Esophagus muscularis mucosa (tissue), 4 donors: ENCODE data around the gene SEC16A. TPM values are rescaled to one million over a fixed set of nuclear protein-coding genes. Genes with fewer than 3 reads are reported as not detected.

Source experiments
- DNase-seq: peaks from one replicate; pipeline ENCODE4 v3.0.0-alpha.2; 2017; ENCODE audit errors: extremely low spot score
- H3K27ac ChIP-seq, 4 donors: fragments of 200-600 bp; sonication (generic); replicated peaks in 1 of 4; 1 replicate in 3 of 4; 2 replicates in 1 of 4; pipeline ENCODE4 v1.5.1; 2016 to 2019; ENCODE audit warnings: mild to moderate bottlenecking in 1 of 4
- H3K27me3 ChIP-seq, 4 donors: fragments of 200-600 bp; sonication (generic); one replicate each; pipeline versions ENCODE4 v1.5.1 to v1.6.0; 2016 to 2019
- H3K36me3 ChIP-seq, 4 donors: fragments of 200-600 bp; sonication (generic); one replicate each; pipeline ENCODE4 v1.5.1; 2016 to 2019
- H3K4me1 ChIP-seq, 4 donors: fragments of 200-600 bp; sonication (generic); one replicate each; pipeline ENCODE4 v1.5.1; 2016 to 2019
- H3K4me3 ChIP-seq, 4 donors: fragments of 200-600 bp; sonication (generic); 1 replicate in 2 of 4; 2 replicates in 2 of 4; pipeline ENCODE4 v1.5.1; 2016 to 2019; ENCODE audit warnings: mild to moderate bottlenecking in 4 of 4, moderate library complexity in 1 of 4
- H3K9me3 ChIP-seq, 4 donors: fragments of 200-600 bp; sonication (generic); 1 replicate in 3 of 4; 2 replicates in 1 of 4; pipeline ENCODE4 v1.5.1; 2016 to 2019
- CTCF ChIP-seq, 3 experiments: fragments of 200-600 bp in 2 of 3; fragments of 450-650 bp in 1 of 3; sonication (generic) in 2 of 3; IDR thresholded peaks; one replicate each; pipeline ENCODE4 v1.5.1; 2017 to 2019; ENCODE audit warnings: antibody characterized with exemption in 3 of 3, mild to moderate bottlenecking in 2 of 3, moderate library complexity in 1 of 3
- EP300 ChIP-seq: sonication (generic); formaldehyde crosslinking; IDR thresholded peaks from one replicate; pipeline ENCODE4 v1.6.1; 2017; ENCODE audit warnings: antibody characterized with exemption
- POLR2A ChIP-seq: fragments of 450-650 bp; IDR thresholded peaks from one replicate; pipeline ENCODE4 v1.6.1; 2017; ENCODE audit warnings: antibody characterized with exemption, moderate library complexity, mild to moderate bottlenecking, low read depth
- POLR2AphosphoS5 ChIP-seq, 2 donors: sonication (generic); formaldehyde crosslinking; IDR thresholded peaks; one replicate each; pipeline ENCODE4 v1.6.1; 2017; ENCODE audit warnings: antibody characterized with exemption in 2 of 2
- WGBS: methylation state at CpG from one replicate; pipeline ENCODE4 v1.1.5; 2018; 5-methylcytosine and 5-hydroxymethylcytosine counted together
- intact Hi-C: fragments of 100-400 bp; cut with DNase I; formaldehyde crosslinking; loops from one replicate; pipeline ENCODE4 v1.15.1; 2023
- total RNA-seq, 4 donors: library from RNA; depleted of rRNA; stranded (reverse); fragments of >200 nt; gene quantifications; one replicate each; pipeline versions ENCODE4 v1.1.0 to v1.2.1, GENCODE V29; 2016

SEC16A gene
- total RNA-seq, 4 donors from 2014 or later, result 43.2 to 62.3 (median 51.3) TPM

- WGBS, result 85% methylated on average over 15 of the region's 18 CpGs
- no peak for DNase-seq
- intact Hi-C loops, result no loop called here
- Histone ChIP-seq H3K9me3 (no peaks in the 10 kb centered on the region), H3K27me3 (no peaks in the 10 kb centered on the region), H3K27ac (no peak overlapping the region), H3K4me1 (peaks cover 18 to 25% (median 24%) of the 10 kb centered on the region in 4 donors), H3K4me3 (no peak overlapping the region), H3K36me3 (peaks cover 21 to 65% (median 62%) of the 10 kb centered on the region in 4 donors)
- TF ChIP-seq POLR2A (no peak), POLR2AphosphoS5 (IDR thresholded peaks at IDR 0.05) (no peak), CTCF (IDR thresholded peaks at IDR 0.05) (no peak), EP300 (no peak)
These were observed 81.5 kb downstream of the SEC16A start for GRCh38 chr9:136401173-136401922.

DNA sequence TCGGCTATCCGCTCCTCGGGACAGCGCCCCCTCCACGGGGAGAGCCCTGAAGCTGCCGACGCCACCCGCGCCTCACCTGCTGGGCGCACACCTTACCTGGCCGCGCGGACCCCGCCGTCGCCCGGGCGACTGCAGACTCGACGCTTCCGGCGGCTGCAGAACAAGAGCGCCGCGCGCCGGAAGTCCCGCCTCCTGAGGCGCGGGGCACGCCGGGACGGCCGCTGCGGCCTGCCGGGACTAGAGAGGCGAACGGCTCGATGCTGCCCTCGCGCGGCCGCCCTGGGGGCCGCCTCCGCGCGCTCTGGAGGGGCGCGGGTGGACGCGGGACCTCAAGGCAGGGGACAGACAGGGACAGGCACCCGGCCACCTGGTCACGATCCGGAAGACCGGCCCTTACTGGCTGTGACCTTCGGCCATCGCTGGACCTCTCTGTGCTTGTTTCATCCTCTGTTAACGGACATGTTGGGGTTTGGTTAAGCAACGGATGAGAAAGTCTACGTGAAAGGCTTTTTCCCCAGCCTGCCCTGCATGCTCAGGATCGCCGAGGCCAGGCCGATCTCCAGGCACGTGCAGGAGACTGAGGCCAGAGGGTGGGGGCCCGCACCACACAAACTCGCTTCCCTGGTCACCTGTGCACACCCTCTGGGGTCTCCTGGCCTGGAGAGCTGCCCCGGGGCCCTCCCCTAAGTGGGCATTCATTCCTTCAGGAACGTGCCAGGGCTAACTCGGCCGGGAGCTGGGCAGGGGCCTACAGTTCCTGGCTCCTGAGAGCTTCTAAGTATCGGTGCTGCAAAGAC is 82.6 kb downstream of the SEC16A start, which contains the start of gene SNAPC4:
Gene SNAPC4, minus strand, starts transcription at position 133 of the 797 bp plus-strand sequence. CDS start 1,742 bp downstream, outside the sequence.
- 7% methylated on average over 9 of the region's 71 CpGs for WGBS
- TF ChIP-seq EP300 (no peak), CTCF (IDR thresholded peaks at IDR 0.05) (peak; percentile 98 to 99 (median 98)), POLR2A (no peak), POLR2AphosphoS5 (IDR thresholded peaks at IDR 0.05) (peak; percentile 75 to 80)
- Histone ChIP-seq H3K4me3 (peak within 1 kb of the TSS; percentile 80 to 100 (median 88)), H3K27ac (peak within 1 kb of the TSS; percentile 50 to 74 (median 62)), H3K4me1 (peaks cover 18 to 25% (median 24%) of the 10 kb centered on the region in 4 donors), H3K27me3 (no peaks in the 10 kb centered on the region), H3K9me3 (no peaks in the 10 kb centered on the region), H3K36me3 (peaks cover 21 to 65% (median 62%) of the 10 kb centered on the region in 4 donors)
- peak; percentile 93 for DNase-seq
- intact Hi-C loops, result no loop called here

- Histone ChIP-seq H3K4me3 (peak overlapping the region; percentile 80 to 100 (median 88)), H3K27ac (peak overlapping the region; percentile 50 to 74 (median 62)), H3K36me3 (peaks cover 22 to 65% (median 62%) of the 10 kb centered on the region in 4 donors), H3K27me3 (no peaks in the 10 kb centered on the region), H3K9me3 (no peaks in the 10 kb centered on the region), H3K4me1 (peaks cover 18 to 25% (median 24%) of the 10 kb centered on the region in 4 donors)
- no peak for DNase-seq
- intact Hi-C loops, result loop anchor here (5.0 kb wide), 1 partner anchor 62 kb away; no protein-coding TSS in a partner anchor
- 10% methylated on average over 8 of the region's 67 CpGs for WGBS
- TF ChIP-seq CTCF (IDR thresholded peaks at IDR 0.05), result no peak
- TF ChIP-seq POLR2A, result no peak
- no peak for TF ChIP-seq EP300
- TF ChIP-seq POLR2AphosphoS5 (IDR thresholded peaks at IDR 0.05), result no peak
These were observed 83.4 kb downstream of the SEC16A start for GRCh38 chr9:136399176-136400037.

DNA sequence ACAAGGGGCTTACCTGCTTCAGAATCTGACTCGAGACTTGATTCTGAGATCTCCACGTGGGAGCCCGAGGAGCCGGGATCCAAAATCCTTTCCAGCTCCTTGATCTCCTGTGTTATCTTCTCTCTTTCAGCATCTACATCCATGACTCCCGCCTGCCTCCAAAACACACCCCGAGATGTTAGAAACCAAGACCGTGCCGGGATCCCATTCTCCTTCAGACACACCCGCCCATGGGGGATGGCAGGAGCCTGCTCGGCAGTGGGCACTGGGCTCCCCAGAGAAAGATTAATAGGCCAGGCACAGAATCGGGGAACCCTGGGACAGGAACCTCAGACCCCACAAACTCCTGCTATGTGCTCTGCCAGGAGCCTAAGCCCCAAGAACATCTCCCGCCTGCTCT is 84.6 kb downstream of the SEC16A start:
- intact Hi-C loops, result loop anchor here (5.0 kb wide), 1 partner anchor 61 kb away; no protein-coding TSS in a partner anchor
- H3K4me3 ChIP-seq, result no peak overlapping the region
- no peak overlapping the region for H3K27ac ChIP-seq
- peaks cover 32 to 65% (median 62%) of the 10 kb centered on the region in 4 donors for H3K36me3 ChIP-seq
- WGBS, result 91% methylated on average over 10 of the region's 12 CpGs
- no peak for TF ChIP-seq POLR2AphosphoS5 (IDR thresholded peaks at IDR 0.05)
- no peaks in the 10 kb centered on the region for H3K9me3 ChIP-seq
- no peaks in the 10 kb centered on the region for H3K27me3 ChIP-seq
- H3K4me1 ChIP-seq, result peaks cover 18 to 25% (median 24%) of the 10 kb centered on the region in 4 donors
- no peak for DNase-seq
